Measurements from ENCODE around the gene PARD3. TPM values are rescaled to one million over a fixed set of nuclear protein-coding genes. Genes with fewer than 3 reads are reported as not detected.

The PARD3 gene
- total RNA-seq, 4 donors from 2014 or later: 30.9 to 54.6 (median 40.0) TPM

DNA sequence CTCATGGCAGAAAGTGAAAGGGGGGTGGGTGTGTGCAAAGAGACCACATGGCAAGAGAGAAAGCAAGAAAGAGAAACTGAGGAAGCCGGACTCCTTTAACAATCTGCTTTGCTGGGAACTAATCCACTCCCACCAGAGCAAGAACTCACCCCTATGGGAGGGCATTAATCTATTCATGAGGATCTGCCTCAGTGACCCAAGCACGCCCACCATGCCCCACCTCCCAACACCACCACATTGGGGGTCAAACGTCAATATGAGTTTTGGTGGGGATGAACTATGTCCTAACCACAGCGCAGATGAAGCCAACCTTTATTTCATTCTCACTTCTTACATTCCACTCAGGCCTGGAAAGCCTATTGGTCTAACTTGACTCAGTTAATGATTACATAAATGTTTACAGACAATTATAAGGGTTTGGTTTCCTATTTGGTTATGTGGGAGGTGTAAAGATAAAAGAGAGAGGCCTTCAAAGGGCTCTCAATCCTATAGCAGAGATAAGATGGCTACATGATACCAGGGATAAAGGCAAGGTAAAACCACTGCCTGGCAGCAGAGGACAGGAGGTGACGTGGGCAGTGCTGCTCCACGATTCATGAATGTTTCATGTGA is 601.8 kb downstream of the PARD3 start:
- ATAC-seq (ENCODE audit: low FRiP score): no peak

DNA sequence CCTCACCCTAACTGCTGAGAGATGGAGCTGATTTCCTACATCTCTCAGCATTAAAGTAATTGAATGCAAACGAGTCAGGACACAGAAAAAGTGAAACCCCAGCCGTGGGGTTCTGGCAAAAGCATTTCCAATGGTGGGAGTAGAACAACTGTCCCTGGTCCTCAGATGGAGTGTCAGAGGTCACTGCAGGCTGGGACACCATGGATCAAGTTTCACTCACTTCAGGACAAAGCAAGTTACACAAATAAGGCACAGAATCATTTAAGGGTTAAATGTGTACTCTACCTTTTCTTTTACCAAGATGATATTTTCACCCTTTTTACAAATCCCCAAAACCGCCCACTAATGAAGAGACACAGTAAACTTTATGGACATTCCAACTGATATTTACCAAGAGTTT is 607.8 kb downstream of the PARD3 start:
- ATAC-seq (ENCODE audit: low FRiP score) (no peak), DNase-seq (ENCODE audit: low spot score) (no peak)
- TF ChIP-seq, protein P1, sequence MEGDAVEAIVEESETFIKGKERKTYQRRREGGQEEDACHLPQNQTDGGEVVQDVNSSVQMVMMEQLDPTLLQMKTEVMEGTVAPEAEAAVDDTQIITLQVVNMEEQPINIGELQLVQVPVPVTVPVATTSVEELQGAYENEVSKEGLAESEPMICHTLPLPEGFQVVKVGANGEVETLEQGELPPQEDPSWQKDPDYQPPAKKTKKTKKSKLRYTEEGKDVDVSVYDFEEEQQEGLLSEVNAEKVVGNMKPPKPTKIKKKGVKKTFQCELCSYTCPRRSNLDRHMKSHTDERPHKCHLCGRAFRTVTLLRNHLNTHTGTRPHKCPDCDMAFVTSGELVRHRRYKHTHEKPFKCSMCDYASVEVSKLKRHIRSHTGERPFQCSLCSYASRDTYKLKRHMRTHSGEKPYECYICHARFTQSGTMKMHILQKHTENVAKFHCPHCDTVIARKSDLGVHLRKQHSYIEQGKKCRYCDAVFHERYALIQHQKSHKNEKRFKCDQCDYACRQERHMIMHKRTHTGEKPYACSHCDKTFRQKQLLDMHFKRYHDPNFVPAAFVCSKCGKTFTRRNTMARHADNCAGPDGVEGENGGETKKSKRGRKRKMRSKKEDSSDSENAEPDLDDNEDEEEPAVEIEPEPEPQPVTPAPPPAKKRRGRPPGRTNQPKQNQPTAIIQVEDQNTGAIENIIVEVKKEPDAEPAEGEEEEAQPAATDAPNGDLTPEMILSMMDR (IDR thresholded peaks at IDR 0.05): no peak

More for the DNA sequence above, 601.8 kb downstream of the PARD3 start:
- DNase-seq (ENCODE audit: low spot score): no peak
- TF ChIP-seq, protein P1 (IDR thresholded peaks at IDR 0.05): no peak

DNA sequence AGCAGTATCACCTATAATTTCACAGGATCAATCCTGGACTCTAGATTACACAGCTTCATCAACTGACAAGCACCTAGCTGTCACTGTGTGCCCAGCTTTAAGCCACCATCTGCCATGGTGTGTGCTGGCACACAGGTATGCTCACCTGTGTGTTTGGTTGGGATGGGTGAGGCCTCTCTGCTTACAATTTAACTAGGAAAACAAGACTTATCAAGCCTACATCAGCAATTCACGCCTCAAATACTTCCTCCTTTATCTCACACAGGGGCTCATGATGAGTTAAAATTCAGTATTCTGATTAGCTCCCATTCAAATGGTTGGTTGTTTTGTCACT is 608.2 kb downstream of the PARD3 start:
- TF ChIP-seq, protein P1 (IDR thresholded peaks at IDR 0.05): no peak
- DNase-seq (ENCODE audit: low spot score) (no peak), ATAC-seq (ENCODE audit: low FRiP score) (no peak)

DNA sequence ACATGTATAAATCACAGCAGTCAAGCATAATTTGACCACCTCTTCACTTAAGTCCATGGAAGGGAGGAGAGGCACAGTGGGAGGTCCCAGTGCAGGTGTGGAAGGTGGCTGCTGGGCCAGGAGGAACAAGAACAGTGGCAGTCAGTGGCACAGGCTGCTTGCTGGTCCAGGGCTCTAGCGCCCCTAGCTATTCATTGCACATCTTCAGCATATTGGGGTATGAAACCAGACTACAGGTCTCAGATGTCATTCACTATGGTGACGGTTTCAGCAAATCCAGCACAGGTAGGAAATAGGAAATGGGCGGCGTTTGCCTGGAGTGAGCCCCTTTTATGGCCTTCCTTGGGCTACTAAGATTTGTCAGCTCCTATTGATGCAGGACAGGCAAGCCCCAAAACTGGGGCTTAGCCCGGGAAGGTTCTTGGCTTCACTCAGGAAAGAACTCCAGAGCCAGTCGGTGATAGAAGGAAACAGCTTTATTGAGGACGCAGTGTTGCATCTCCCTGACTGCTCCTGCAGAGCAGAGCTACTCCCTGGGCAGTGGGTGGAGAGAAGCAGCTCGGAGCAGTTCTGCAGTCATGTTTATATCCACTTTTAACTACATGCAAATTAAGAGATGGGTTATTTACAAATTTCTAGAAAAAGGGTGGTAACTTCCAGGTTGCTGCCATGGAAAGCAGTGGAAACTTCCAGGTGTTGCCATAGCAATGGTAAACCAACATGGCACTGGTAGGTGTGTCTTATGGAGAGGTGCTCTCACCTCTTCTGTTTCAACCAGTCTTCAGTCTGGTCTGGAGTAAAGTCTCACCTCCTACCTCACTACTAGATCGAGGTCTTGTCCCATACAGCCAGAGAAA is 608.8 kb downstream of the PARD3 start:
- ATAC-seq (ENCODE audit: low FRiP score) (no peak), DNase-seq (ENCODE audit: low spot score) (no peak)
- TF ChIP-seq, protein P1 (IDR thresholded peaks at IDR 0.05): no peak

DNA sequence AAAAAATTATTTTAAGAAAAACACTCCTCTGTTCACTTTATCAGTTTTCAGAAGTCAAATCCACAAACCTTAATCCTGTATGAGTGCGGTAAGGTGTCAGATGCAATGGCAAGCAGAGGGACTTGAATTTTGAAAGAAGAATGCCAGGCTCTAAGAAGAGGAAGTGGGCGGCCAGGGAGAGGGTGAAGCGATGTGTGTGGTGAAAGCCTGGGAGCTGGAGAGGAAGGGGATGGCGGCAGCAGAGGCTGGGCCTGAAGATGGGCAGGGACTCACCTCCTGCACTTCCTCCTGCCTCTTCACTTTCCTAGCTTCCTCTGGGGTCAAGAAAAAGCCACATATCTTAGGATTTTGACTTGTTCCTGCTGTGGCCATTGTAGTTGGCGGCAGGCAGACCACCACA is 609.6 kb downstream of the PARD3 start:
- DNase-seq (ENCODE audit: low spot score) (no peak), ATAC-seq (ENCODE audit: low FRiP score) (no peak)
- TF ChIP-seq, protein P1 (IDR thresholded peaks at IDR 0.05): no peak

DNA sequence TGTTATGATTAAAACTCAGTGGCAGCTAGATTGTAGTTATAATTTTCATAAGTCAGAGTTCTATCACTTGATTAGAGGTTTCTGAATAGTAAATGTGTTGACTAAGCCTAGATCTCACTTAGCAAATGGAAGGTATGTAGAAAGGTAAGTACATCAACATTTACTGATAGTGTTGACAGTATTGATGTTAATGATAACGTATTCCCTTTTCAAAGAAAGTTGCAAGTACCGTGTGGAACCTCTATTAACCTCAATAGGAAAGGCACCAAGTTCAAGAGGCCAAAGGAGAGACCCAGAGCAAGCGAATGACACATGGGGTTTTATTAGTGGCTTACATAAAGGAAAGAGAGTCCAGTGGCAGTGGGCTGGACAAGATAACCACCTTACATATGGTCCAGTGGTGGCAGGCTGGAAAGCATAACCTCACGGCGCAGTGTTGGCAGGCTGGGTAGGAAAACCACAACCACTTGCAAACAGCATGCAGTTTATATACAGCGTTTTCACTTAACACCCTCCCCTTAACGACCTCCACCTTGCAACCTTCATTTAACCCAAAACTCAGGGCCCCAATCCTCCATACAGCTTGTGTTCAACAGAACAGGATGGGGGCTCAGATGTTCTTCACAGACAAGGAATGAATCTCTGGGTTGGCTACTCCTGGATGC is 611.0 kb downstream of the PARD3 start:
- TF ChIP-seq, protein P1 (IDR thresholded peaks at IDR 0.05): no peak
- DNase-seq (ENCODE audit: low spot score) (no peak), ATAC-seq (ENCODE audit: low FRiP score) (no peak)
